Prostate gland (tissue), 2 donors: Measurements from ENCODE around the gene CRIP2.

Experiments used
- CTCF ChIP-seq, 4 experiments: fragments of 200-600 bp in 2 of 4; fragments of 450-650 bp in 2 of 4; sonication (generic) in 2 of 4; IDR thresholded peaks; 1 replicate in 3 of 4; 2 replicates in 1 of 4; pipeline ENCODE4 v1.5.1; 2016 to 2019; ENCODE audit warnings: antibody characterized with exemption in 4 of 4, mild to moderate bottlenecking in 2 of 4, moderate library complexity in 2 of 4
- POLR2A ChIP-seq: fragments of 450-650 bp; IDR thresholded peaks from one replicate; pipeline ENCODE4 v1.6.1; 2016; ENCODE audit warnings: antibody characterized with exemption, mild to moderate bottlenecking

GRCh38 chr14:105494606-105494929 lies 19.9 kb downstream of the CRIP2 start:
- no peak for TF ChIP-seq CTCF (IDR thresholded peaks at IDR 0.05)
- no peak for TF ChIP-seq POLR2A
